HepG2 (cell line): ENCODE results near the gene ME3. TPM values are rescaled to one million over a fixed set of nuclear protein-coding genes. Genes with fewer than 3 reads are reported as not detected.
A peak's percentile ranks its signal among the peaks of the same experiment; 100 is the strongest.

Experiments used
- ATAC-seq: fragments of 200-7000 bp; cut with Tn5 transposase; 3 replicates; pipeline ENCODE4 v1.9.1; 2020; ENCODE audit warnings: mild to moderate bottlenecking, moderate library complexity
- BruUV-seq: library from RNA; stranded (reverse); fragments of 400-500 nt; replicated peaks from 2 replicates; lab custom pipeline; 2021; lab: Mats Ljungman, UMichigan
- CTCF ChIA-PET: fragments of 300-600 bp; formaldehyde crosslinking; extraction: SDS; loops from one replicate; lab custom pipeline; 2021; ENCODE audit warnings: low total read pairs, inconsistent platforms, low intra/inter-chr PET ratio; lab: Yijun Ruan, JAX
- POLR2A ChIA-PET: fragments of 350-600 bp; sonication (Branson Sonifier 250); formaldehyde crosslinking; loops from one replicate; lab custom pipeline; 2020; ENCODE audit warnings: antibody characterized with exemption, inconsistent platforms; lab: Yijun Ruan, JAX
- DNase-seq: peaks from one replicate; pipeline ENCODE4 v3.0.0-alpha.2; 2015; ENCODE audit warnings: low spot score
- FAIRE-seq: peaks from 3 replicates; lab custom pipeline; 2011; peaks lifted over from hg19 to GRCh38; lab: Jason Lieb, UNC
- H2AFZ ChIP-seq: one replicate; pipeline ENCODE4 v1.6.1; 2011; ENCODE audit warnings: low read length, inconsistent platforms
- H3K27ac ChIP-seq: fragments of 300-600 bp; 3 replicates; pipeline ENCODE4 v1.8.0; 2011; ENCODE audit warnings: mixed run types, mild to moderate bottlenecking, mixed read lengths, low read length, inconsistent platforms; ENCODE audit not compliant: insufficient read depth; ENCODE audit errors: extremely low read length
- H3K27me3 ChIP-seq, 2 experiments: fragments of 200-600 bp in 1 of 2; 2 replicates in 1 of 2; 3 replicates in 1 of 2; pipeline versions ENCODE4 v1.6.0 to v1.8.0; 2011; ENCODE audit warnings: low read length in 2 of 2, mild to moderate bottlenecking in 2 of 2, moderate library complexity in 2 of 2, inconsistent platforms in 1 of 2; ENCODE audit not compliant: insufficient read depth in 2 of 2, control insufficient read depth in 1 of 2
- H3K36me3 ChIP-seq, 2 experiments: fragments of 200-600 bp in 1 of 2; replicated peaks in 1 of 2; 2 replicates in 1 of 2; 3 replicates in 1 of 2; pipeline versions ENCODE4 v1.5.1 to v1.8.0; 2011; ENCODE audit warnings: low read length in 2 of 2, inconsistent platforms in 1 of 2; ENCODE audit not compliant: insufficient read depth in 2 of 2, control insufficient read depth in 1 of 2
- H3K4me1 ChIP-seq: 2 replicates; pipeline ENCODE4 v1.5.1; 2012; ENCODE audit warnings: low read length, inconsistent platforms; ENCODE audit not compliant: insufficient read depth
- H3K4me2 ChIP-seq: 2 replicates; pipeline ENCODE4 v1.6.0; 2011; ENCODE audit warnings: low read depth, low read length, inconsistent platforms
- H3K4me3 ChIP-seq, 3 experiments: fragments of 200-600 bp in 1 of 3; sonication (generic), shearing (Covaris generic) in 1 of 3; replicated peaks in 1 of 3; 2 replicates each; pipeline ENCODE4 v1.5.1; 2011 to 2016; ENCODE audit warnings: low read length in 3 of 3, inconsistent platforms in 2 of 3, low read depth in 2 of 3, mild to moderate bottlenecking in 2 of 3, control low read depth in 1 of 3, mixed read lengths in 1 of 3; ENCODE audit not compliant: insufficient read depth in 1 of 3
- H3K79me2 ChIP-seq: one replicate; pipeline ENCODE4 v1.6.1; 2011; ENCODE audit warnings: low read length, inconsistent platforms; ENCODE audit not compliant: insufficient read depth
- H3K9ac ChIP-seq: 2 replicates; pipeline ENCODE4 v1.6.0; 2011; ENCODE audit warnings: mild to moderate bottlenecking, low read depth, low read length, inconsistent platforms; ENCODE audit not compliant: insufficient read depth
- H3K9me3 ChIP-seq: 2 replicates; pipeline ENCODE4 v1.5.1; 2012; ENCODE audit warnings: mild to moderate bottlenecking, low read length
- H4K20me1 ChIP-seq: 2 replicates; pipeline ENCODE4 v1.6.0; 2011; ENCODE audit warnings: inconsistent platforms, mild to moderate bottlenecking, low read length, moderate library complexity; ENCODE audit not compliant: insufficient read depth
- CREM ChIP-seq, 2 experiments: sonication (generic) in 1 of 2; formaldehyde crosslinking in 1 of 2; IDR thresholded peaks; 2 replicates each; pipeline versions ENCODE4 v1.4.0 to v1.6.1; 2016 to 2020; ENCODE audit warnings: antibody characterized with exemption in 1 of 2, mild to moderate bottlenecking in 1 of 2, missing genetic modification reagents in 1 of 2
- HMGA1 ChIP-seq: sonication (generic); formaldehyde crosslinking; conservative IDR thresholded peaks from 2 replicates; pipeline ENCODE4 v1.4.0; 2020; ENCODE audit warnings: missing genetic modification reagents
- HNF4G ChIP-seq, 2 experiments: sonication (generic) in 1 of 2; formaldehyde crosslinking in 1 of 2; IDR thresholded peaks; 2 replicates each; pipeline versions ENCODE4 v1.4.0 to v1.6.1; 2011 to 2020; ENCODE audit warnings: borderline replicate concordance in 2 of 2, low read depth in 2 of 2, mild to moderate bottlenecking in 2 of 2, low read length in 1 of 2, missing genetic modification reagents in 1 of 2, moderate library complexity in 1 of 2
- IRF2 ChIP-seq: IDR thresholded peaks from 2 replicates; pipeline ENCODE4 v1.6.1; 2018; ENCODE audit warnings: missing genetic modification reagents, missing compliant biosample characterization
- NPAS2 ChIP-seq: sonication (generic); formaldehyde crosslinking; IDR thresholded peaks from 2 replicates; pipeline ENCODE4 v1.8.0; 2022; ENCODE audit warnings: mild to moderate bottlenecking, missing genetic modification reagents, borderline replicate concordance
- RAD21 ChIP-seq: fragments of 450-650 bp; formaldehyde crosslinking; IDR thresholded peaks from 2 replicates; pipeline ENCODE4 v1.5.0; 2020; ENCODE audit warnings: mild to moderate bottlenecking
- YY1 ChIP-seq: IDR thresholded peaks from 2 replicates; pipeline ENCODE4 v1.6.1; 2011; ENCODE audit warnings: low read length, low read depth, moderate library complexity, mild to moderate bottlenecking; ENCODE audit not compliant: insufficient read depth, insufficient replicate concordance
- ZBTB2 ChIP-seq: sonication (generic); formaldehyde crosslinking; IDR thresholded peaks from 2 replicates; pipeline ENCODE4 v1.8.0; 2022; ENCODE audit warnings: low read depth, missing genetic modification reagents
- ZNF343 ChIP-seq: sonication (generic); formaldehyde crosslinking; IDR thresholded peaks from 2 replicates; pipeline ENCODE4 v1.4.0; 2020; ENCODE audit warnings: mild to moderate bottlenecking, missing genetic modification reagents
- ZNF629 ChIP-seq: sonication (generic); formaldehyde crosslinking; conservative IDR thresholded peaks from 2 replicates; pipeline ENCODE4 v1.5.0; 2020; ENCODE audit warnings: missing genetic modification reagents
- WGBS: methylation state at CpG from one replicate; pipeline ENCODE4 v1.1.6; 2017; ENCODE audit warnings: low lambda C conversion rate; 5-methylcytosine and 5-hydroxymethylcytosine counted together
- in situ Hi-C: cut with HindIII; loops from 2 replicates; pipeline ENCODE4 v1.10.0; 2017; ENCODE audit warnings: low pct_unique_long_range_greater_than_20kb; ENCODE audit not compliant: extremely low pct_ligation_motif_present
- intact Hi-C: fragments of 100-400 bp; cut with micrococcal nuclease; formaldehyde crosslinking; loops from one replicate; pipeline ENCODE4 v1.10.0; 2022; ENCODE audit not compliant: unreplicated experiment
- polyA plus RNA-seq, 8 experiments: library from polyadenylated mRNA; depleted of rRNA in 3 of 8; stranded (reverse) in 7 of 8; unstranded in 1 of 8; fragments of >200 nt; fragmentation: Illumina TruSeq in 4 of 8; extraction: Trizol in 4 of 8; gene quantifications; 2 replicates each; pipeline versions ENCODE4 v1.2.1 to v1.2.3, GENCODE V29; 2011 to 2016; ENCODE audit warnings: low read depth in 4 of 8, missing spikeins in 1 of 8, mixed read lengths in 1 of 8; ENCODE audit not compliant: insufficient read depth in 1 of 8
- total RNA-seq, 5 experiments: library from RNA; depleted of rRNA; stranded (reverse); fragments of >200 nt; fragmentation: Illumina TruSeq; extraction: Trizol; gene quantifications; 2 replicates each; pipeline ENCODE4 v1.2.3, GENCODE V29; 2016; ENCODE audit warnings: low read depth in 1 of 5

The ME3 gene
- total and polyA plus RNA-seq, 2 of the 13 experiments (the other 11 are each of a cell fraction or from before 2014, with no cell fraction given): not detected

- no peak for FAIRE-seq
- CTCF ChIA-PET: no interaction called here
These were observed 156.9 kb downstream of the ME3 start for GRCh38 chr11:86515297-86516094.

GRCh38 chr11:86514453-86514852, 158.0 kb downstream of the ME3 start:
- Histone ChIP-seq H3K4me2 (no peak overlapping the region), H3K27me3 (no peaks in the 10 kb centered on the region; a peak in 1 of 5 replicates)
- CTCF ChIA-PET: no interaction called here

More at GRCh38 chr11:86515297-86516094, 156.9 kb downstream of the ME3 start:
- H3K27ac ChIP-seq: no peak overlapping the region
- no peak overlapping the region for H3K4me2 ChIP-seq
- H4K20me1 ChIP-seq: no peaks in the 10 kb centered on the region
- H3K27me3 ChIP-seq: no peaks in the 10 kb centered on the region; a peak in 1 of 5 replicates
- no peak overlapping the region for H3K4me3 ChIP-seq
- no peak overlapping the region for H3K9ac ChIP-seq
- BruUV-seq: no TSS peak
- DNase-seq (no peak), ATAC-seq (no peak)
- H3K79me2 ChIP-seq: no peaks in the 10 kb centered on the region
- H3K36me3 ChIP-seq: no peaks in the 10 kb centered on the region
- H3K9me3 ChIP-seq: no peaks in the 10 kb centered on the region
- 58% methylated on average over 7 of the region's 7 CpGs for WGBS
- TF ChIP-seq ZBTB2 (CRISPR knock-in tag): no peak
- no peak for TF ChIP-seq HMGA1 (CRISPR knock-in tag)
- TF ChIP-seq ZNF629 (CRISPR knock-in tag): 0 out of 2 replicates have a peak, but pooled peaks have one; percentile 15
- intact Hi-C loops: no loop called here
- H3K4me1 ChIP-seq: peaks cover 9% of the 10 kb centered on the region
- in situ Hi-C loops: no loop called here
- H2AFZ ChIP-seq: no peak overlapping the region
- POLR2A ChIA-PET: interaction anchor here (1.0 to 1.3 kb wide), 2 partner anchors 15 to 31 kb away, joined by 3 read pairs; no protein-coding TSS in a partner anchor

More at GRCh38 chr11:86514453-86514852, 158.0 kb downstream of the ME3 start:
- DNase-seq: no peak
- TF ChIP-seq CREM (IDR thresholded peaks at IDR 0.05) (no peak), CREM (CRISPR knock-in tag; IDR thresholded peaks at IDR 0.05) (no peak), NPAS2 (CRISPR knock-in tag) (no peak), YY1 (no peak), ZNF343 (CRISPR knock-in tag) (no peak), IRF2 (no peak), HNF4G (IDR thresholded peaks at IDR 0.05; ENCODE audit: borderline replicate concordance, low read depth, low read length) (no peak), HNF4G (CRISPR knock-in tag; IDR thresholded peaks at IDR 0.05; ENCODE audit: borderline replicate concordance, low read depth) (no peak), RAD21 (CRISPR knock-in tag) (no peak)
- POLR2A ChIA-PET: interaction anchor here (1.3 kb wide), 1 partner anchor 14 kb away, joined by 3 read pairs; no protein-coding TSS in a partner anchor
- no peak for FAIRE-seq
- no peak overlapping the region for H3K9ac ChIP-seq
- in situ Hi-C loops: no loop called here
- H3K36me3 ChIP-seq: no peaks in the 10 kb centered on the region
- intact Hi-C loops: no loop called here
- no peaks in the 10 kb centered on the region for H3K9me3 ChIP-seq
- ATAC-seq: no peak
- no peak overlapping the region for H3K27ac ChIP-seq
- WGBS: 25% methylated on average over 1 of the region's 1 CpG
- H3K79me2 ChIP-seq: no peaks in the 10 kb centered on the region
- no peaks in the 10 kb centered on the region for H4K20me1 ChIP-seq
- H3K4me1 ChIP-seq: peaks cover 19% of the 10 kb centered on the region
- BruUV-seq: no TSS peak
- H3K4me3 ChIP-seq: no peak overlapping the region
- H2AFZ ChIP-seq: no peak overlapping the region
